Measurements from ENCODE around the gene MARVELD2.

GRCh38 chr5:69418554-69418953 is 3.6 kb downstream of the MARVELD2 start:
- TF ChIP-seq CTCF (IDR thresholded peaks at IDR 0.05; ENCODE audit: insufficient read depth, low read length) = no peak
- TF ChIP-seq, protein P1, sequence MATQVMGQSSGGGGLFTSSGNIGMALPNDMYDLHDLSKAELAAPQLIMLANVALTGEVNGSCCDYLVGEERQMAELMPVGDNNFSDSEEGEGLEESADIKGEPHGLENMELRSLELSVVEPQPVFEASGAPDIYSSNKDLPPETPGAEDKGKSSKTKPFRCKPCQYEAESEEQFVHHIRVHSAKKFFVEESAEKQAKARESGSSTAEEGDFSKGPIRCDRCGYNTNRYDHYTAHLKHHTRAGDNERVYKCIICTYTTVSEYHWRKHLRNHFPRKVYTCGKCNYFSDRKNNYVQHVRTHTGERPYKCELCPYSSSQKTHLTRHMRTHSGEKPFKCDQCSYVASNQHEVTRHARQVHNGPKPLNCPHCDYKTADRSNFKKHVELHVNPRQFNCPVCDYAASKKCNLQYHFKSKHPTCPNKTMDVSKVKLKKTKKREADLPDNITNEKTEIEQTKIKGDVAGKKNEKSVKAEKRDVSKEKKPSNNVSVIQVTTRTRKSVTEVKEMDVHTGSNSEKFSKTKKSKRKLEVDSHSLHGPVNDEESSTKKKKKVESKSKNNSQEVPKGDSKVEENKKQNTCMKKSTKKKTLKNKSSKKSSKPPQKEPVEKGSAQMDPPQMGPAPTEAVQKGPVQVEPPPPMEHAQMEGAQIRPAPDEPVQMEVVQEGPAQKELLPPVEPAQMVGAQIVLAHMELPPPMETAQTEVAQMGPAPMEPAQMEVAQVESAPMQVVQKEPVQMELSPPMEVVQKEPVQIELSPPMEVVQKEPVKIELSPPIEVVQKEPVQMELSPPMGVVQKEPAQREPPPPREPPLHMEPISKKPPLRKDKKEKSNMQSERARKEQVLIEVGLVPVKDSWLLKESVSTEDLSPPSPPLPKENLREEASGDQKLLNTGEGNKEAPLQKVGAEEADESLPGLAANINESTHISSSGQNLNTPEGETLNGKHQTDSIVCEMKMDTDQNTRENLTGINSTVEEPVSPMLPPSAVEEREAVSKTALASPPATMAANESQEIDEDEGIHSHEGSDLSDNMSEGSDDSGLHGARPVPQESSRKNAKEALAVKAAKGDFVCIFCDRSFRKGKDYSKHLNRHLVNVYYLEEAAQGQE (IDR thresholded peaks at IDR 0.05; ENCODE audit: insufficient replicate concordance, low read depth) = no peak
